WTC11 (cell line): Measurements from ENCODE around the gene ZDHHC8. TPM values are rescaled to one million over a fixed set of nuclear protein-coding genes. Genes with fewer than 3 reads are reported as not detected.

ENCODE experiments used
- ATAC-seq: fragments of 200-7000 bp; cut with Tn5 transposase; 2 replicates; pipeline ENCODE4 v1.10.0; 2021; ENCODE audit warnings: mild to moderate bottlenecking, moderate library complexity
- CTCF ChIA-PET: fragments of 300-600 bp; sonication (Branson Sonifier 250); formaldehyde crosslinking; loops from one replicate; lab custom pipeline; 2021; ENCODE audit warnings: antibody characterized with exemption; lab: Charles Lee
- POLR2A ChIA-PET: fragments of 350-600 bp; sonication (Branson Sonifier 250); formaldehyde crosslinking; loops from one replicate; lab custom pipeline; 2021; ENCODE audit warnings: antibody characterized with exemption; lab: Charles Lee
- DNase-seq: peaks from one replicate; pipeline ENCODE4 v3.0.0; 2021; ENCODE audit warnings: low spot score
- H3K27ac Mint-ChIP-seq: 2 replicates; pipeline ENCODE4 v1.8.0; 2021; ENCODE audit warnings: mixed read lengths
- H3K27me3 Mint-ChIP-seq: 2 replicates; pipeline ENCODE4 v1.8.0; 2021; ENCODE audit warnings: low read depth, mild to moderate bottlenecking, moderate library complexity, mixed read lengths
- H3K36me3 Mint-ChIP-seq: 2 replicates; pipeline ENCODE4 v1.8.0; 2021; ENCODE audit warnings: mixed read lengths
- H3K4me1 Mint-ChIP-seq: 2 replicates; pipeline ENCODE4 v1.8.0; 2022; ENCODE audit warnings: mixed read lengths
- H3K4me3 Mint-ChIP-seq: 2 replicates; pipeline ENCODE4 v1.8.0; 2021; ENCODE audit warnings: mild to moderate bottlenecking, moderate library complexity, mixed read lengths
- H3K9me3 Mint-ChIP-seq: 2 replicates; pipeline ENCODE4 v1.8.0; 2021; ENCODE audit warnings: mixed read lengths
- ATF1 ChIP-seq: sonication (generic); formaldehyde crosslinking; IDR thresholded peaks from 2 replicates; pipeline ENCODE4 v1.8.1; 2023; ENCODE audit warnings: mild to moderate bottlenecking, moderate library complexity, missing genetic modification reagents
- ATF3 ChIP-seq: sonication (generic); formaldehyde crosslinking; conservative IDR thresholded peaks from 2 replicates; pipeline ENCODE4 v1.8.1; 2022; ENCODE audit warnings: mild to moderate bottlenecking, missing genetic modification reagents
- ETV6 ChIP-seq: sonication (generic); formaldehyde crosslinking; IDR thresholded peaks from 2 replicates; pipeline ENCODE4 v1.8.1; 2022; ENCODE audit warnings: mild to moderate bottlenecking, missing genetic modification reagents
- FOXJ3 ChIP-seq: sonication (generic); formaldehyde crosslinking; IDR thresholded peaks from 2 replicates; pipeline ENCODE4 v1.9.0; 2021; ENCODE audit warnings: missing genetic modification reagents, mild to moderate bottlenecking, borderline replicate concordance
- JUN ChIP-seq: sonication (generic); formaldehyde crosslinking; IDR thresholded peaks from 2 replicates; pipeline ENCODE4 v1.8.0; 2023; ENCODE audit warnings: mild to moderate bottlenecking, missing genetic modification reagents
- NR2C2 ChIP-seq: sonication (generic); formaldehyde crosslinking; IDR thresholded peaks from 2 replicates; pipeline ENCODE4 v1.8.0; 2022; ENCODE audit warnings: mild to moderate bottlenecking, missing genetic modification reagents
- SMAD4 ChIP-seq: sonication (generic); formaldehyde crosslinking; IDR thresholded peaks from 2 replicates; pipeline ENCODE4 v1.8.0; 2022; ENCODE audit warnings: mild to moderate bottlenecking, missing genetic modification reagents
- USF1 ChIP-seq: sonication (generic); formaldehyde crosslinking; IDR thresholded peaks from 2 replicates; pipeline ENCODE4 v1.8.0; 2022; ENCODE audit warnings: mild to moderate bottlenecking, missing genetic modification reagents
- ZNF121 ChIP-seq: sonication (generic); formaldehyde crosslinking; IDR thresholded peaks from 2 replicates; pipeline ENCODE4 v1.8.0; 2023; ENCODE audit warnings: missing genetic modification reagents
- ZNF219 ChIP-seq: sonication (generic); formaldehyde crosslinking; IDR thresholded peaks from 2 replicates; pipeline ENCODE4 v1.8.0; 2023; ENCODE audit warnings: missing genetic modification reagents, mild to moderate bottlenecking, borderline replicate concordance
- ZNF263 ChIP-seq: sonication (generic); formaldehyde crosslinking; IDR thresholded peaks from 2 replicates; pipeline ENCODE4 v1.8.1; 2022; ENCODE audit warnings: low read depth, mild to moderate bottlenecking, moderate library complexity, missing genetic modification reagents
- ZNF317 ChIP-seq: sonication (generic); formaldehyde crosslinking; IDR thresholded peaks from 2 replicates; pipeline ENCODE4 v1.8.1; 2023; ENCODE audit warnings: low read depth, mild to moderate bottlenecking, moderate library complexity, missing genetic modification reagents, borderline replicate concordance
- total RNA-seq: library from RNA; stranded (reverse); gene quantifications from 3 replicates; pipeline ENCODE4 v1.2.3, GENCODE V29; 2021
- TF ChIP-seq, protein P1 (sequence below): sonication (generic); formaldehyde crosslinking; IDR thresholded peaks from 2 replicates; pipeline ENCODE4 v1.8.1; 2022; ENCODE audit warnings: mild to moderate bottlenecking, missing genetic modification reagents, moderate library complexity, borderline replicate concordance
- TF ChIP-seq, protein P2 (sequence below): fragments of 250-450 bp; sonication (Bioruptor Pico); IDR thresholded peaks from 2 replicates; pipeline ENCODE4 v1.9.0; 2021; ENCODE audit warnings: moderate library complexity, mild to moderate bottlenecking, inconsistent platforms, borderline replicate concordance
- TF ChIP-seq, protein P3 (sequence below): sonication (generic); formaldehyde crosslinking; IDR thresholded peaks from 2 replicates; pipeline ENCODE4 v1.8.1; 2022; ENCODE audit warnings: low read depth, mild to moderate bottlenecking, moderate library complexity, missing genetic modification reagents, borderline replicate concordance
- TF ChIP-seq, protein P4 (sequence below): fragments of 250-450 bp; sonication (Bioruptor Pico); conservative IDR thresholded peaks from 2 replicates; pipeline ENCODE4 v1.9.0; 2021; ENCODE audit warnings: mild to moderate bottlenecking
- TF ChIP-seq, protein P5 (sequence below): sonication (generic); formaldehyde crosslinking; IDR thresholded peaks from 2 replicates; pipeline ENCODE4 v1.8.1; 2022; ENCODE audit warnings: missing genetic modification reagents, borderline replicate concordance

ZDHHC8 gene
- total RNA-seq, 1 experiment from 2014 or later, result 79.7 TPM

GRCh38 chr22:20165421-20165820 is 33.8 kb downstream of the ZDHHC8 start (continued):
- TF ChIP-seq, protein P1, sequence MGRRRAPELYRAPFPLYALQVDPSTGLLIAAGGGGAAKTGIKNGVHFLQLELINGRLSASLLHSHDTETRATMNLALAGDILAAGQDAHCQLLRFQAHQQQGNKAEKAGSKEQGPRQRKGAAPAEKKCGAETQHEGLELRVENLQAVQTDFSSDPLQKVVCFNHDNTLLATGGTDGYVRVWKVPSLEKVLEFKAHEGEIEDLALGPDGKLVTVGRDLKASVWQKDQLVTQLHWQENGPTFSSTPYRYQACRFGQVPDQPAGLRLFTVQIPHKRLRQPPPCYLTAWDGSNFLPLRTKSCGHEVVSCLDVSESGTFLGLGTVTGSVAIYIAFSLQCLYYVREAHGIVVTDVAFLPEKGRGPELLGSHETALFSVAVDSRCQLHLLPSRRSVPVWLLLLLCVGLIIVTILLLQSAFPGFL (CRISPR knock-in tag), result no peak
- TF ChIP-seq ZNF121 (CRISPR knock-in tag) (no peak), SMAD4 (CRISPR knock-in tag) (no peak)
- TF ChIP-seq, protein P2, sequence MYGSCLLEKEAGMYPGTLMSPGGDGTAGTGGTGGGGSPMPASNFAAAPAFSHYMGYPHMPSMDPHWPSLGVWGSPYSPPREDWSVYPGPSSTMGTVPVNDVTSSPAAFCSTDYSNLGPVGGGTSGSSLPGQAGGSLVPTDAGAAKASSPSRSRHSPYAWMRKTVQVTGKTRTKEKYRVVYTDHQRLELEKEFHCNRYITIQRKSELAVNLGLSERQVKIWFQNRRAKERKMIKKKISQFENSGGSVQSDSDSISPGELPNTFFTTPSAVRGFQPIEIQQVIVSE (CRISPR knock-in tag), result no peak

DNA sequence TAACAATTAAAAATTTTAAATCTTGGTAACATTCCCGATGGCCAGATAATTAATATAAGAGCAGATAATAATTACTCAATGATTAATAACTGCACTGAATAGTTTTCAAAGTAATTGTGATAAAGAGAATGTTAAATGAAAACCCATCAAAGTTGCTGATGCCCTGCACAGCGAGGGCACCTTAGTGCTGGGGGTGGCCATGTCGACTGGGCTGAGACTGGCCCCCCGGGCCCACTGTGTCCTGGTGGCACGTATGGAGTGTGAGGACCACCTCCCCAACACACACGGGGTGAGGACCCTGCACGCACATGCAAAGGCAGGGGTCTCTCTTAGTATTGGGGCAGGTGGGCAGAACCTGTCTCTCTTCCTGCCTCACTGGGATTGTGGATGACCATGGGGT is 34.3 kb downstream of the ZDHHC8 start:
- H3K27ac Mint-ChIP-seq, result no peak overlapping the region
- H3K36me3 Mint-ChIP-seq, result peaks cover 2% of the 10 kb centered on the region; the same call in 1 of the 2 replicates
- TF ChIP-seq USF1 (no peak), ZNF219 (no peak), ATF3 (CRISPR knock-in tag) (no peak)
- TF ChIP-seq, protein P3, sequence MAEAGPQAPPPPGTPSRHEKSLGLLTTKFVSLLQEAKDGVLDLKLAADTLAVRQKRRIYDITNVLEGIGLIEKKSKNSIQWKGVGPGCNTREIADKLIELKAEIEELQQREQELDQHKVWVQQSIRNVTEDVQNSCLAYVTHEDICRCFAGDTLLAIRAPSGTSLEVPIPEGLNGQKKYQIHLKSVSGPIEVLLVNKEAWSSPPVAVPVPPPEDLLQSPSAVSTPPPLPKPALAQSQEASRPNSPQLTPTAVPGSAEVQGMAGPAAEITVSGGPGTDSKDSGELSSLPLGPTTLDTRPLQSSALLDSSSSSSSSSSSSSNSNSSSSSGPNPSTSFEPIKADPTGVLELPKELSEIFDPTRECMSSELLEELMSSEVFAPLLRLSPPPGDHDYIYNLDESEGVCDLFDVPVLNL, result no peak
- H3K9me3 Mint-ChIP-seq, result peaks cover 4% of the 10 kb centered on the region
- H3K4me1 Mint-ChIP-seq, result no peaks in the 10 kb centered on the region
- ATAC-seq (no peak), DNase-seq (no peak)
- CTCF ChIA-PET, result no interaction called here
- no peak overlapping the region for H3K4me3 Mint-ChIP-seq
- H3K27me3 Mint-ChIP-seq, result no peaks in the 10 kb centered on the region
- POLR2A ChIA-PET, result no interaction called here

GRCh38 chr22:20166703-20167102 is 35.1 kb downstream of the ZDHHC8 start:
- no peak for ATAC-seq
- H3K4me3 Mint-ChIP-seq, result no peak overlapping the region
- H3K27me3 Mint-ChIP-seq, result no peaks in the 10 kb centered on the region
- H3K4me1 Mint-ChIP-seq, result no peaks in the 10 kb centered on the region
- H3K9me3 Mint-ChIP-seq, result peaks cover 4% of the 10 kb centered on the region
- POLR2A ChIA-PET, result no interaction called here
- no peak for DNase-seq
- H3K27ac Mint-ChIP-seq, result no peak overlapping the region
- TF ChIP-seq ATF1 (CRISPR knock-in tag), result no peak
- no peak for TF ChIP-seq FOXJ3 (CRISPR knock-in tag)
- no peak for TF ChIP-seq ZNF263 (CRISPR knock-in tag)
- no peak for TF ChIP-seq JUN (CRISPR knock-in tag)
- no peak for TF ChIP-seq ETV6 (CRISPR knock-in tag)
- TF ChIP-seq NR2C2 (CRISPR knock-in tag), result no peak
- TF ChIP-seq, protein P4, sequence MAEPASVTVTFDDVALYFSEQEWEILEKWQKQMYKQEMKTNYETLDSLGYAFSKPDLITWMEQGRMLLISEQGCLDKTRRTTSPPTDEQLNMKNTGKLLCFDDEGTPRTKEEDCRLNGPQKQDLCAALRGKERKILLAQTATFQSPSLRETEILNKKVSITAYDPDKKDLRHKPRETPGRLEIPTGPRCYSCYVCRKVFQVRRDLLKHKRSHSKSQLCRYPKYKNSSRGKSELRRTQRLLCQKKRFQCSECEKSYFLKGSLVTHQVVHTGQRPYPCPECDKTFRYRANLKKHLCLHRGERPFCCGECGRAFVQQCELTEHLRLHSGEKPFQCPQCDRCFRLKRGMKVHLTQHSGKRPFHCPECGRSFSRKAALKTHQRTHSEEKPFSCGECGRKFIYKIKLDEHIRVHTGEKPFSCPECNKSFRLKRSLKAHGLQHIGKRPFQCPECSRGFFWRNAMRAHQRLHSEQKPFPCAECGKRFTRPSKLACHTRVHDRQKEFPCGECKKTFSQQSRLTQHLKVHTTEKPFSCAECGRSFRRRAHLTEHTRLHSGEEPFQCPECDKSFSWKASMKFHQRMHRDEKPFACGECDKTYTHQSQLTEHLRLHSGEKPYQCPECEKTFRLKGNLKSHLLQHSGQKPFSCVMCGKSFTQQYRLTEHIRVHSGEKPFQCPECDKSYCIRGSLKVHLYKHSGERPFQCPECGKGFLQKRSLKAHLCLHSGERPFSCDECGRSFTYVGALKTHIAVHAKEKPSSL (CRISPR knock-in tag), result no peak
- TF ChIP-seq, protein P5, sequence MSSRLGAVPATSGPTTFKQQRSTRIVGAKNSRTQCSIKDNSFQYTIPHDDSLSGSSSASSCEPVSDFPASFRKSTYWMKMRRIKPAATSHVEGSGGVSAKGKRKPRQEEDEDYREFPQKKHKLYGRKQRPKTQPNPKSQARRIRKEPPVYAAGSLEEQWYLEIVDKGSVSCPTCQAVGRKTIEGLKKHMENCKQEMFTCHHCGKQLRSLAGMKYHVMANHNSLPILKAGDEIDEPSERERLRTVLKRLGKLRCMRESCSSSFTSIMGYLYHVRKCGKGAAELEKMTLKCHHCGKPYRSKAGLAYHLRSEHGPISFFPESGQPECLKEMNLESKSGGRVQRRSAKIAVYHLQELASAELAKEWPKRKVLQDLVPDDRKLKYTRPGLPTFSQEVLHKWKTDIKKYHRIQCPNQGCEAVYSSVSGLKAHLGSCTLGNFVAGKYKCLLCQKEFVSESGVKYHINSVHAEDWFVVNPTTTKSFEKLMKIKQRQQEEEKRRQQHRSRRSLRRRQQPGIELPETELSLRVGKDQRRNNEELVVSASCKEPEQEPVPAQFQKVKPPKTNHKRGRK (CRISPR knock-in tag), result no peak
- no peak for TF ChIP-seq ZNF317
- H3K36me3 Mint-ChIP-seq, result peaks cover 2% of the 10 kb centered on the region; the same call in 1 of the 2 replicates
- CTCF ChIA-PET, result interaction anchor here (1.8 kb wide), 1 partner anchor 13 kb away, joined by 6 read pairs; no protein-coding TSS in a partner anchor
